Stimulated activated CD4-positive, alpha-beta T cell treated with anti-CD3 and anti-CD28 coated beads, Interleukin-1b, Interleukin-23, amount 100 ng/mL, for 4 hours (primary cell): ENCODE data around the gene SUCLG1.
"Not testable (repeated sequence)": the region's sequence is repeated elsewhere in the genome, so short reads cannot be mapped to it uniquely, and the experiment has no call there.

Source experiments
- DNase-seq, 2 donors: peaks; one replicate each; pipeline ENCODE4 v3.0.0-alpha.2; 2020; ENCODE audit warnings: low read depth in 2 of 2

SUCLG1 gene

DNA sequence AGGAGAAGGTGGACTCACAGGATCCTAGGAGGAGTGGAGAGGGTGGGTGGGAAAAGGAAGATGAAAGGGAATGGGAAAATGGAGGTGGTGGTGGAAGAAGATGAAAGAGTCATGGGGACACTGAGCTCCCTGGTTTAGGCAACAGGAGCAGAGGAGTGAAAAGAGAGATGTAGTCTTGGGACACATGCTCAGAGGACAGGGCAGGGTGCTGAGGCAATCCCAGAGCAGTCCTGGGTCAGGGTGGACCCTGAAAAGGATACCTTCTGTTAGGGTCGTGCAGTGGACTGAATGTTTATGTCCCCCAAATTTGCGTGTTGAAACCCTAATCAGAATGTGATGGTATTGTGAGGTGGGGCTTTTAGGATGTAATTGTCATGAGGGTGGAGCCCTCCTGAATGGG, 37.9 kb downstream of the SUCLG1 start:
- DNase-seq = no peak

DNA sequence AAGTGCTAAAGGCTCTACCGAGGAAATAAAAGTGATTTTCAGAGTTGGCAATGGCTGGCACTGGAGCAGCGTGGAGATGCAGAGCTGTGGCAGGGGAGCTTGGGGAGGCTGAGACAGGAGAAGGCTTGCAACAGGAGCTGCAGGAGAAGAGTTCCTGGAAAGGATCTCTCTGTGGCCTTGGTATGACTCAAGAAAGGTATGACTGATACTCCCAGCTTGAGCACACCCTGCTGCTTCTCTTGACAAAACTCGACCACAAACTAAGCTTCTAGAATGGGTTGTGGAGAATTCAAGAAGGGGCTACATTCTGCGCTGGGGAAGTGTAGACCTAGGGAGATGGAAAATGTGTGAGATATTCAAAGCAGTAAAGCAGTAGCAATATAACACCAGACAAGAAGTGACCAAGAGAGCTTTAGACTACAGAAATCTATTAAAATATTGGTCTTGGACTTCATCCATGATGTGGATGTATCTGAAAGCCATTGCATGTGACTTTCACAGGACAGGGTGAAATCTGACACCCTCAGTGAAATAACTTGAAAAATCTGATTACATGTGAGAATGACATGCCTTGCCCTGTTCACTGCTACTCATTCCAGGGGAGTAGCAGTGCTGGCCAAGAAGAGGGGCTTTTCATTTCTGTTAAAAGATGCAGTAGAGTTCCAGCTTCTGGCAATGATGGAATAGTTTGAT, 41.5 kb downstream of the SUCLG1 start:
- no peak for DNase-seq

DNA sequence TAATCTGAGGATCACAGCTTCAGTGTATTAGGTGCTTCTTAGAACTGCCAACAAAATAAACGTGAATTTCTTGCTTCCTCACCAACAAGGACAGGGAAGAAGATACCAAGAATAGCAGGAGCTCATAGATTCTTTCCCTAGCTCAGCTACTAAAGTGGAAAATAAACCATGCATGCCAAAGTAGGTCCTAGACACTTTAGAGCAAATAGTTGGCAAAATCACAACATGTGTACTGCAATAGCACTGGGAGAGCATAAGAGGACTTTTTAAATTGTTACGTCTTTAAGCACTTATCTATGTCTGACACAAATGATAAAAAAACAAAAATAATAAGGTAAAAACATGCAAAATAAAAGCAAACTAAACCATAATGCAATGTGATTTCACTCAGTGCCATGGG, 49.5 kb downstream of the SUCLG1 start:
- DNase-seq = no peak

DNA sequence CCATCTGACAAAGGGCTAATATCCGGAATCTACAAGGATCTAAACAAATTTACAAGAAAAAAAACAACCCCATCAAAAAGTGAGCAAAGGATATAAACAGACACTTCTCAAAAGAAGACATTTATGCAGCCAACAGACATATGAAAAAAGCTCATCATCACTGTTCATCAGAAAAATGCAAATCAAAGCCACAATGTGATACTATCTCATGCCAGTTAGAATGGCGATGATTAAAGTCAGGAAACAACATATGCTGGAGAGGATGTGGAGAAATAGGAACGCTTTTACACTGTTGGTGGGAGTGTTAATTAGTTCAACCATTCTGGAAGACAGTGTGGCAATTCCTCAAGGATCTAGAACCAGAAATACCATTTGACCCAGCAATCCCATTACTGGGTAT, 57.0 kb downstream of the SUCLG1 start:
- DNase-seq = not testable (repeated sequence)

- not testable (repeated sequence) for DNase-seq
Observed at GRCh38 chr2:84399839-84400238, 59.2 kb downstream of the SUCLG1 start.

DNA sequence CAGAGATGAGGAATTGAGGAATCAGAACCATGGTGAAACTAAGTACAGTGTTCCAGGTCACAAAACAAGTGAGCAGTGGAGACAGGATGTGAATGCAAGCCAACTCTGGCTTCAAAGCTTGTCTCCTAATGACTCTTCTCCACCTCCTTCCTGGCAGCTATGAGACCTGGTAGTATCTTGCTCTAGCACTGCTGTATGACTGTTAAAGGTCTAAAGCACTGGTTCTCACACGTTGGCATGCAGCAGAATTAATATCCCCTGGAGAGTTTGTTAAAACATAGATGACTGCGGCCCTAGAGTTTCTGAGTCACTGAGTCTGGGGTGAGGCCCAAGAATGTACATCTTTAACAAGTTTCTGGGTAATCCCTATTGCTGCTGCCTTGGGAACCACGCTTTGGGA, 63.3 kb downstream of the SUCLG1 start:
- no peak for DNase-seq

- no peak for DNase-seq
Observed at GRCh38 chr2:84394628-84395027, 64.5 kb downstream of the SUCLG1 start.

DNA sequence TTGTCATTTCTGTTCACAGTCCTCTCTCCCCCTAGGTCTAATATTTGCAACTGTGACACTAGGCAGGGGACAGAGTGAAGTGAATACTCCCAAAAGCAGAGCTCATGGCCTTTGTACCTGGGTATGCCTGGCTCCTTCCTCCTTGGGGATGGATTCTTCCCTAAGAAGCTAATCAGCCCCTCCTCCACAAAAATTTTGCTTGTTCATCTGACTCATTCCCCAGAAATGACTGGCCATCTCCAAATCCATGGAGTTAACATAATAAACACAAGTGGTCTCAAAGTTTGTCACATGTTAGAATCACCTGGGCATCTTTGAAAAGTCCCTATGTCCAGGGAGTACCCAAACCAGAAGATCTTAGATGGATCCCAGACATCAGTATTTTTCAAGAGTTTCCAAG, 65.3 kb downstream of the SUCLG1 start:
- DNase-seq = no peak

DNA sequence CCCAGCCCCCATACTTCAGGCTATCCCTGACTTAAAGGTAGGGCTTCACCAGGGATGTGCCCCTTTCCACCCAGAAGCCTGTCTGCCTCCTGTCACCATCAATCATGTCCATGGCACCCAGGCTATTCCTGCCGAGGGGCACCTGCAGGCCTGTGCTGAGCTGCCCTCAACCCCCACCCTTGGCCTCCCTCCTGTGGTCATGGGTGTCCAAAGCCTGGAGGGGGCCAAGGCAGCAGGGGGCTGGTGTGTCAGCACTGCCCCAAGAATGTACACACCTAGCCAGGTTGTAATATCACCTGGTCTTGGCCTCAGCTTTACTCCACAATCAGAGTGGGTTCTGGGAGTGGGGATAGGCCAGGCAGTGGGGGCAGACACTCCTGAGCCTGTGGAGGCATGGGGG, 69.3 kb downstream of the SUCLG1 start:
- DNase-seq = no peak

- no peak for DNase-seq
Observed at GRCh38 chr2:84388921-84389490, 70.1 kb downstream of the SUCLG1 start.

GRCh38 chr2:84388133-84388532, 70.9 kb downstream of the SUCLG1 start:
- no peak for DNase-seq

GRCh38 chr2:84386336-84387040, 72.6 kb downstream of the SUCLG1 start:
- no peak for DNase-seq

DNA sequence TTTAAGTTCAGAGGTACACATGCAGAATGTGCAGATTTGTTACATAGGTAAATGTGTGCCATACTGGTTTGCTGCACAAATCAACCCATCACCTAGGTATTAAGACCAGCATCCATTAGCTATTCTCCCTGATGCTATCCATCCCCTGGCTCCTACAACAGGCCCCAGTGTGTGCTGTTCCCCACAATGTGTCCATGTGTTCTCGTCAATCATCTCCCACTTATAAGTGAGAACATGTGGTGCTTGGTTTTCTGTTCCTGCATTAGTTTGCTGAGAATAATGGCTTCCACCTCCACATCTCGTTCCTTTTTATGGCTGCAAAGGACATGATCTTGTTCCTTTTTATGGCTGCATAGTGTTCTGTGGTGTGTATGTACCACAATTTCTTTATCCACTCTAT, 75.8 kb downstream of the SUCLG1 start:
- no peak for DNase-seq

GRCh38 chr2:84380875-84381274, 78.2 kb downstream of the SUCLG1 start:
- DNase-seq = no peak

- DNase-seq = no peak
Observed at GRCh38 chr2:84378960-84379359, 80.1 kb downstream of the SUCLG1 start.

DNA sequence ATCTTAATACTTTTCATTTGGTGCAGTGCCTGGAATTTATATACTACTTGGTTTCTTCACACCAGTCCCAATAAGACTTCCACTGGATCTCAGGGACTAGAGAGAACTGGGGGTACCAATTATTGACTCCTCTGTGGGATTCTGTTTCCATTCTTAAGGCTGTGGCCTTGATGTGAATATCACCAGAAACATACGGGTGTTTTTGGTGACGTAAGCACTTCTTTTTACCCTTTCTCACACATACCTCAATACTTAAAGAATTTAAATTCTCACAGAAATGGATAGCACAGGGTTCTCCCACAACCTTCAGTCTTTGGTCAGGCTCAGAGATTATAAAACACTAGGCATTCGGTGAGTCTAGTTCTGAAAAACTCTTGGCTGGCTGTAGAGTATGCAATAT, 84.1 kb downstream of the SUCLG1 start:
- no peak for DNase-seq

- DNase-seq = no peak
Observed at GRCh38 chr2:84373866-84374265, 85.2 kb downstream of the SUCLG1 start.
